ENCODE data around the gene TBL3. TPM values are rescaled to one million over a fixed set of nuclear protein-coding genes. Genes with fewer than 3 reads are reported as not detected.

The TBL3 gene
- total and polyA plus RNA-seq, 2 of the 8 experiments (the other 6 are each of a cell fraction or from before 2014, with no cell fraction given), result 65.8 to 137 TPM

DNA sequence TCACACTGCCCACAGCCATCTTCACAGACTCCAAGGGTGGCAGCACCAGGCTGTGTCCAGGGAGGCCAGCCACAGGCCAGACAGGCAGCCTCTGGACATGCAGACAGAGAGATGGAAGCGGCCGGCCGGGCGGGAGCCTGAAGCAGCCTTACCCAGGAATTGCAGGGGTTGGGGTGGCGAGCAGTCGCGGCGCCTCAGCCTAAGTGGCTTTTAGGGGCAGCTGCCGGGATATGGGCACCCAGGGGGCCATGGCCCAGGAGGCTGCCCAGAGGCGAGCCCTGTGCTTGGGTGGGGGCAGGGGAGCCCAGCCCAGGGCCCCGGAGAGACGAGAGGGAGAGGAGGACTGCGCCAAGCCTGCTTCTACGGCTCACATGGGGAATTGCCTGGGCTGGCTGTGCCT, 53.4 kb downstream of the TBL3 start (continued):
- TF ChIP-seq, protein P1, sequence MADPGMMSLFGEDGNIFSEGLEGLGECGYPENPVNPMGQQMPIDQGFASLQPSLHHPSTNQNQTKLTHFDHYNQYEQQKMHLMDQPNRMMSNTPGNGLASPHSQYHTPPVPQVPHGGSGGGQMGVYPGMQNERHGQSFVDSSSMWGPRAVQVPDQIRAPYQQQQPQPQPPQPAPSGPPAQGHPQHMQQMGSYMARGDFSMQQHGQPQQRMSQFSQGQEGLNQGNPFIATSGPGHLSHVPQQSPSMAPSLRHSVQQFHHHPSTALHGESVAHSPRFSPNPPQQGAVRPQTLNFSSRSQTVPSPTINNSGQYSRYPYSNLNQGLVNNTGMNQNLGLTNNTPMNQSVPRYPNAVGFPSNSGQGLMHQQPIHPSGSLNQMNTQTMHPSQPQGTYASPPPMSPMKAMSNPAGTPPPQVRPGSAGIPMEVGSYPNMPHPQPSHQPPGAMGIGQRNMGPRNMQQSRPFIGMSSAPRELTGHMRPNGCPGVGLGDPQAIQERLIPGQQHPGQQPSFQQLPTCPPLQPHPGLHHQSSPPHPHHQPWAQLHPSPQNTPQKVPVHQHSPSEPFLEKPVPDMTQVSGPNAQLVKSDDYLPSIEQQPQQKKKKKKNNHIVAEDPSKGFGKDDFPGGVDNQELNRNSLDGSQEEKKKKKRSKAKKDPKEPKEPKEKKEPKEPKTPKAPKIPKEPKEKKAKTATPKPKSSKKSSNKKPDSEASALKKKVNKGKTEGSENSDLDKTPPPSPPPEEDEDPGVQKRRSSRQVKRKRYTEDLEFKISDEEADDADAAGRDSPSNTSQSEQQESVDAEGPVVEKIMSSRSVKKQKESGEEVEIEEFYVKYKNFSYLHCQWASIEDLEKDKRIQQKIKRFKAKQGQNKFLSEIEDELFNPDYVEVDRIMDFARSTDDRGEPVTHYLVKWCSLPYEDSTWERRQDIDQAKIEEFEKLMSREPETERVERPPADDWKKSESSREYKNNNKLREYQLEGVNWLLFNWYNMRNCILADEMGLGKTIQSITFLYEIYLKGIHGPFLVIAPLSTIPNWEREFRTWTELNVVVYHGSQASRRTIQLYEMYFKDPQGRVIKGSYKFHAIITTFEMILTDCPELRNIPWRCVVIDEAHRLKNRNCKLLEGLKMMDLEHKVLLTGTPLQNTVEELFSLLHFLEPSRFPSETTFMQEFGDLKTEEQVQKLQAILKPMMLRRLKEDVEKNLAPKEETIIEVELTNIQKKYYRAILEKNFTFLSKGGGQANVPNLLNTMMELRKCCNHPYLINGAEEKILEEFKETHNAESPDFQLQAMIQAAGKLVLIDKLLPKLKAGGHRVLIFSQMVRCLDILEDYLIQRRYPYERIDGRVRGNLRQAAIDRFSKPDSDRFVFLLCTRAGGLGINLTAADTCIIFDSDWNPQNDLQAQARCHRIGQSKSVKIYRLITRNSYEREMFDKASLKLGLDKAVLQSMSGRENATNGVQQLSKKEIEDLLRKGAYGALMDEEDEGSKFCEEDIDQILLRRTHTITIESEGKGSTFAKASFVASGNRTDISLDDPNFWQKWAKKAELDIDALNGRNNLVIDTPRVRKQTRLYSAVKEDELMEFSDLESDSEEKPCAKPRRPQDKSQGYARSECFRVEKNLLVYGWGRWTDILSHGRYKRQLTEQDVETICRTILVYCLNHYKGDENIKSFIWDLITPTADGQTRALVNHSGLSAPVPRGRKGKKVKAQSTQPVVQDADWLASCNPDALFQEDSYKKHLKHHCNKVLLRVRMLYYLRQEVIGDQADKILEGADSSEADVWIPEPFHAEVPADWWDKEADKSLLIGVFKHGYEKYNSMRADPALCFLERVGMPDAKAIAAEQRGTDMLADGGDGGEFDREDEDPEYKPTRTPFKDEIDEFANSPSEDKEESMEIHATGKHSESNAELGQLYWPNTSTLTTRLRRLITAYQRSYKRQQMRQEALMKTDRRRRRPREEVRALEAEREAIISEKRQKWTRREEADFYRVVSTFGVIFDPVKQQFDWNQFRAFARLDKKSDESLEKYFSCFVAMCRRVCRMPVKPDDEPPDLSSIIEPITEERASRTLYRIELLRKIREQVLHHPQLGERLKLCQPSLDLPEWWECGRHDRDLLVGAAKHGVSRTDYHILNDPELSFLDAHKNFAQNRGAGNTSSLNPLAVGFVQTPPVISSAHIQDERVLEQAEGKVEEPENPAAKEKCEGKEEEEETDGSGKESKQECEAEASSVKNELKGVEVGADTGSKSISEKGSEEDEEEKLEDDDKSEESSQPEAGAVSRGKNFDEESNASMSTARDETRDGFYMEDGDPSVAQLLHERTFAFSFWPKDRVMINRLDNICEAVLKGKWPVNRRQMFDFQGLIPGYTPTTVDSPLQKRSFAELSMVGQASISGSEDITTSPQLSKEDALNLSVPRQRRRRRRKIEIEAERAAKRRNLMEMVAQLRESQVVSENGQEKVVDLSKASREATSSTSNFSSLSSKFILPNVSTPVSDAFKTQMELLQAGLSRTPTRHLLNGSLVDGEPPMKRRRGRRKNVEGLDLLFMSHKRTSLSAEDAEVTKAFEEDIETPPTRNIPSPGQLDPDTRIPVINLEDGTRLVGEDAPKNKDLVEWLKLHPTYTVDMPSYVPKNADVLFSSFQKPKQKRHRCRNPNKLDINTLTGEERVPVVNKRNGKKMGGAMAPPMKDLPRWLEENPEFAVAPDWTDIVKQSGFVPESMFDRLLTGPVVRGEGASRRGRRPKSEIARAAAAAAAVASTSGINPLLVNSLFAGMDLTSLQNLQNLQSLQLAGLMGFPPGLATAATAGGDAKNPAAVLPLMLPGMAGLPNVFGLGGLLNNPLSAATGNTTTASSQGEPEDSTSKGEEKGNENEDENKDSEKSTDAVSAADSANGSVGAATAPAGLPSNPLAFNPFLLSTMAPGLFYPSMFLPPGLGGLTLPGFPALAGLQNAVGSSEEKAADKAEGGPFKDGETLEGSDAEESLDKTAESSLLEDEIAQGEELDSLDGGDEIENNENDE (IDR thresholded peaks at IDR 0.05; ENCODE audit: insufficient replicate concordance, low read length), result no peak
- TF ChIP-seq NRF1 (IDR thresholded peaks at IDR 0.05; ENCODE audit: low read depth, low read length), result no peak
- no peak for TF ChIP-seq PHF8 (conservative IDR thresholded peaks at IDR 0.05; ENCODE audit: low read depth, low read length)
- no peak for TF ChIP-seq POU5F1 (IDR thresholded peaks at IDR 0.05; ENCODE audit: low read depth, low read length)
- no peak for TF ChIP-seq HDAC6 (IDR thresholded peaks at IDR 0.05; ENCODE audit: low read depth, low read length)
- TF ChIP-seq TBP (IDR thresholded peaks at IDR 0.05; ENCODE audit: low read depth, low read length), result no peak
- TF ChIP-seq TAF7 (optimal IDR thresholded peaks at IDR 0.05; ENCODE audit: borderline replicate concordance, low read depth, low read length), result no peak
- TF ChIP-seq BACH1 (IDR thresholded peaks at IDR 0.05; ENCODE audit: low read length), result no peak

All from H1 (cell line).